ENCODE results near the gene TTC21A. TPM values are rescaled to one million over a fixed set of nuclear protein-coding genes. Genes with fewer than 3 reads are reported as not detected.

Gene TTC21A
- polyA plus RNA-seq, 1 donor (not counting 4 experiments of a cell fraction or from before 2014, with no cell fraction given): 1.3 TPM

GRCh38 chr3:39126532-39127071 lies 19.1 kb downstream of the TTC21A start:
- H3K27ac ChIP-seq (ENCODE audit: control insufficient read depth, insufficient read depth, low read length): no peak overlapping the region

GRCh38 chr3:39127269-39127907 lies 19.9 kb downstream of the TTC21A start:
- Histone ChIP-seq H3K4me1 (ENCODE audit: control insufficient read depth, extremely low read depth, insufficient read depth, low read length) (peaks cover 20% of the 10 kb centered on the region), H3K9ac (ENCODE audit: control insufficient read depth, extremely low read depth, insufficient read depth, low read length) (no peak overlapping the region), H3K79me2 (ENCODE audit: control insufficient read depth, insufficient read depth, low read length) (no peaks in the 10 kb centered on the region), H4K20me1 (ENCODE audit: control insufficient read depth, extremely low read depth, insufficient read depth, low read length) (no peaks in the 10 kb centered on the region), H3K9me3 (ENCODE audit: control insufficient read depth, low read depth, low read length) (no peaks in the 10 kb centered on the region), H2AFZ (ENCODE audit: control insufficient read depth, low read length) (no peak overlapping the region), H3K36me3 (ENCODE audit: control insufficient read depth in 2 of 2, extremely low read depth in 1 of 2, insufficient read depth in 2 of 2, low read length in 2 of 2) (no peaks in the 10 kb centered on the region), H3K4me3 (ENCODE audit: control insufficient read depth in 2 of 3, extremely low read depth in 1 of 3, insufficient read depth in 2 of 3, low read depth in 1 of 3, low read length in 3 of 3) (no peak overlapping the region), H3K9me1 (ENCODE audit: control insufficient read depth, extremely low read depth, insufficient read depth, low read length) (no peaks in the 10 kb centered on the region), H3K4me2 (ENCODE audit: control insufficient read depth, extremely low read depth, insufficient read depth, low read depth, low read length) (no peak overlapping the region), H3K27ac (ENCODE audit: control insufficient read depth, insufficient read depth, low read length) (no peak overlapping the region), H3K27me3 (ENCODE audit: control insufficient read depth, extremely low read depth, insufficient read depth, low read length) (no peaks in the 10 kb centered on the region)
- DNase-seq (ENCODE audit: low read depth, low spot score) (no peak), FAIRE-seq (no peak)
- dilution Hi-C loops (cut with MboI; ENCODE audit: extremely low pct_ligation_motif_present, low sequenced_read_pairs): no loop called here
- TF ChIP-seq EZH2 (IDR thresholded peaks at IDR 0.05; ENCODE audit: low read length): no peak
- TF ChIP-seq CTCF (optimal IDR thresholded peaks at IDR 0.05 in 1 of 3, IDR thresholded peaks at IDR 0.05 in 1 of 3, conservative IDR thresholded peaks at IDR 0.05 in 1 of 3; ENCODE audit: extremely low read depth in 1 of 3, insufficient read depth in 2 of 3, low read length in 3 of 3): no peak

More at GRCh38 chr3:39126532-39127071, 19.1 kb downstream of the TTC21A start:
- dilution Hi-C loops (cut with MboI; ENCODE audit: extremely low pct_ligation_motif_present, low sequenced_read_pairs): no loop called here
- Histone ChIP-seq H3K4me1 (ENCODE audit: control insufficient read depth, extremely low read depth, insufficient read depth, low read length) (peaks cover 16% of the 10 kb centered on the region), H4K20me1 (ENCODE audit: control insufficient read depth, extremely low read depth, insufficient read depth, low read length) (no peaks in the 10 kb centered on the region), H3K9me1 (ENCODE audit: control insufficient read depth, extremely low read depth, insufficient read depth, low read length) (no peaks in the 10 kb centered on the region), H3K9me3 (ENCODE audit: control insufficient read depth, low read depth, low read length) (no peaks in the 10 kb centered on the region), H2AFZ (ENCODE audit: control insufficient read depth, low read length) (no peak overlapping the region), H3K4me2 (ENCODE audit: control insufficient read depth, extremely low read depth, insufficient read depth, low read depth, low read length) (no peak overlapping the region), H3K79me2 (ENCODE audit: control insufficient read depth, insufficient read depth, low read length) (no peaks in the 10 kb centered on the region), H3K9ac (ENCODE audit: control insufficient read depth, extremely low read depth, insufficient read depth, low read length) (no peak overlapping the region), H3K27me3 (ENCODE audit: control insufficient read depth, extremely low read depth, insufficient read depth, low read length) (no peaks in the 10 kb centered on the region), H3K36me3 (ENCODE audit: control insufficient read depth in 2 of 2, extremely low read depth in 1 of 2, insufficient read depth in 2 of 2, low read length in 2 of 2) (no peaks in the 10 kb centered on the region), H3K4me3 (ENCODE audit: control insufficient read depth in 2 of 3, extremely low read depth in 1 of 3, insufficient read depth in 2 of 3, low read depth in 1 of 3, low read length in 3 of 3) (no peak overlapping the region)
- TF ChIP-seq EZH2 (IDR thresholded peaks at IDR 0.05; ENCODE audit: low read length) (no peak), CTCF (optimal IDR thresholded peaks at IDR 0.05 in 1 of 3, IDR thresholded peaks at IDR 0.05 in 1 of 3, conservative IDR thresholded peaks at IDR 0.05 in 1 of 3; ENCODE audit: extremely low read depth in 1 of 3, insufficient read depth in 2 of 3, low read length in 3 of 3) (peak; percentile 19 to 69 (median 60))
- DNase-seq (ENCODE audit: low read depth, low spot score) (no peak), FAIRE-seq (no peak)
